Activated gamma-delta T cell treated with anti-CD3 and anti-CD28 coated beads, Interleukin-2, amount 50 U/mL, for 16 hours (primary cell): ENCODE results near the gene GNGT1.

Experiments
- DNase-seq: peaks from one replicate; pipeline ENCODE4 v3.0.0-alpha.2; 2020; ENCODE audit warnings: low read depth

GNGT1 gene

DNA sequence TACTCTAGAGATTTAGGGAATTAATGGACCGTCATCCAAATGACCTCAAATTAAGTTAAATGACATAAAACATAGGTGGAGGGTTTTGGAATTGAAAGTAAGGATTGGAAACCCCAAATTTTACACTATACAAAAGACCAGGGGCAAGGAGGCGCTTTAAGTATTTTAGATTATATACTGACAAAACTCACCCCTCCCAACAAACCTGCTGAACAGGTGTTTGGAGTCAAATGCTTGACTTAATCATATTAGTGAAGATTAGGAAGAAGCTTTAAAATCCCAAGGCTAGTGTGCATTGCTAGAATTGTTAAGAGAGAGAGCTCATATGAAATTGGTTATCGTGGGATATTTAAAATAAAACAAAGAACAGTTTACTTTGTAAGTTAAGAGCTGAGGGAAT, at the start of gene GNGT1:
TSS of gene GNGT1 (plus strand) at position 301 of the 400 bp plus-strand sequence. CDS start 180 bp downstream, outside the sequence.
- DNase-seq: no peak

DNA sequence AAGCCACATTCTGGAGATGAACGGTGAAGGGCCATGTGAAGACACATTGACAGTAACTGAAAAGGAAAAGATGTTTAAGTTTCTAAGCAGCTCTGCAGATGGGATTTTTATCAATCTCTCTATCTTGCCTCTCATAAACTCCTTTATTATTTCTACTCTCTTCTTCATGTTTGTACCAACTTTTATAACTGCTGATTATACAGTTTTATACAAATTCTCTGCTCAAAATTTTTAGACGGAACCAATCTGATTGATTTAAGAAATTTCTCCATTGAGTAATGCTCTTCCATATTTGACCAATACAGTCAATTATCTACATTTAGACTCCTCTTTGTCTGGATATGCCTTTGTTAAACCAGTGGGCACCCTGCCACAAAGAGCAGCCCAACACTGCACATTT, 47.5 kb upstream of the GNGT1 start:
- DNase-seq: no peak

DNA sequence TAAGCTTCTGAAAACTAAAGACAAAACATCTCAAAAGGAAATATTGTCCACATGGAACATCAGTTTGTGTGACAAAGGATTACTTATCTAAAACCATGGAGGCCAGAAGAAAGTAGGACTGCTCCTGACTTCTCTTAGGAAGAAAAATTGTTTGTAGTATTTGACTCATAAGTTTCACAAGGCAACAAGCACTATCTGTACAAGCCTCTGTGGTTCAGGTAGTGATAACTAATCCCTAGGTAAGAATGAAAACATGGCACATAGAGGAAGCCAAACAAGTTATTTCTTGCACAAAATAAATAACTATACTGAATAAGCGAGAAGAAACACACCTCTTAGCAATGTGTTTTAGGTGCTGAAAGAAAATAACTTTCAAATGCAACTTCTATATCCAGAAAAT, 46.1 kb upstream of the GNGT1 start:
- no peak for DNase-seq

DNA sequence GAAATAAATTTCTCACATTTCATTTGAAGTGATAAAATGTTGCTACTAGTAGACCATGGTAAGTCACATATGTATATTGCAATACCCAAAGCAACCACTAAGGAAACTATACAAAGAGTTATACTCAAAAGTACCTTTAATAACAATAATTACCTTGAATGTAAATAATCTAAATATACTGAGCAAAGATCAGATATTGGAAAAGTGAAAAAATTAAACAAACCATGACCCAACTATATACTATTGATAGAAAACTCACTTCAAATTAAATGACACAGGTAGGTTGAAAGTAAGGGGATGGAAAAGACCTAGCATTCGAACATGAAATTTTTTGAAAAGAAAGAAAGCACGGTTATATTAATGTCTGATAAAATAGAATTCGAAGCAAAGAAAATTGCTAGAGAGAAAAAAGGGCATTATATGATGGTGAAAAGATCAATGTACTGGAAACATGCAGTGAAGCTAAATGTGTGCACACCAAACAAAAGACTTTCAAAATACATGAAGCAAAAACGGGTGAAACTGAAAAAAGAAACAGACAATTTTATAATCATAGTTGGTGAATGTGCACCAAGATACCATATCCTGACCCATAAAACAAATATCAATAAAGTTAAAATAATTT, 44.9 kb upstream of the GNGT1 start:
- no peak for DNase-seq

DNA sequence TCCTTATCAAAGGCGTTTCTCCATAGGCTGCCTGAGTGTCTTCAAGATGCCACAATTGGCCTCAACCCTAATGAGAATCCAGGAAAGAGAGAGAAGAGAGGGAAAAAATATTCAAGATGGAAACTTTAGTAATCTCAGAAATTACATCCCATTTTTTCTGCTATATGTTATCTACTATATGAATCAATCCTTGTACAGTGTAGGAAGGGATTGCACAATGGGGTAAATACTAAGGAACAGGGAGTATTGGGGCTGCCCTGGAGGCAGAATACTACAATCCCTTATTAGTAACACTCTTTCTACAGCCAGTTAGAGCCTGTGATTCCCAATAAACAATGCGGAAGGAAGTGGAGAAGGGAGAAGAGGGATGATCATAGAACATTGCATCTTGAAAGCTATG, 43.7 kb upstream of the GNGT1 start:
- no peak for DNase-seq

DNA sequence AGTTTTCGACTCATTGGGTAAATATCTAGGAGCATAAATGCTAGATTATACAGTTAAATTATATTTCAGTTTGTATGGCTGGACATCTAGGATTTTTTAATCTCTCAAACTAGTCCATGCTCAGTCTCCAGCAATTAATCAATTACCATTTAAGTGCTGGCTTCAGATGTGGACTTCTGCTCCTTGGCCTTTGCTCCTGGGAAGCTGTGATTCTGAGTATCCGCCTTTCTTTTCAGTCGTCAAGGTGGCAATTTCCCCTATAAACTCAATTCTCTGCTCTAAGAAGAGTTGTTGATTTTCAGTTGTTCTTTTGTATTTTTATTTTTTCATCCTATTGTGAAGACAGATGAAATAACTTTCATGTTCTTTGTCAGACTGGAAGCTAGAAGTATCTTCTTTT, 39.5 kb upstream of the GNGT1 start:
- no peak for DNase-seq

DNA sequence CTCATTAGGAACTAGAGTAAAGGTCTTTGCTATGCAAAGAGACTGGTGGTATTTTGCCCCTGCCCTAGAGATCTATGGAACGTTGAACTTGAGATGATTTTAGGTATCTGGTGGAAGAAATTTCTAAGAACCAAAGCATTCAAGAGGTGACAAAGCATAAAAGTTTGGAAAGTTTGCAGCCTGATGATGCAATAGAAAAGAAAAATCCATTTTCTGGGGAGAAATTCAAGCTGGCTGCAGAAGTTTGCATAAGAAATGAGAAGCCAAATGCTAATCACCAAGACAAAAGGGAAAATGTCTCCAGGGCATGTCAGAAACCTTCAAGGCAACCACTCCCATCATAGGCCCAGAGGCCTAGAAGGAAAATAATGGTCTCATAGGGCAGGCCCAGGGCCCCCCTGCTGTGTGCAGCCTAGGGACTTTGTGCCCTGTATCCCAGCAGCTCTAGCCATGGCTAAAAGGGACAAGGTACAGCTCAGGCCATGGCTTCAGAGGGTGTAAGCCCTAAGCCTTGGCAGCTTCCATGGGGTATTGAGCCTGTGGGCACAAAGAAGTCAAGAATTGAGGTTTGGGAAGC, 32.3 kb upstream of the GNGT1 start:
- DNase-seq: no peak

DNA sequence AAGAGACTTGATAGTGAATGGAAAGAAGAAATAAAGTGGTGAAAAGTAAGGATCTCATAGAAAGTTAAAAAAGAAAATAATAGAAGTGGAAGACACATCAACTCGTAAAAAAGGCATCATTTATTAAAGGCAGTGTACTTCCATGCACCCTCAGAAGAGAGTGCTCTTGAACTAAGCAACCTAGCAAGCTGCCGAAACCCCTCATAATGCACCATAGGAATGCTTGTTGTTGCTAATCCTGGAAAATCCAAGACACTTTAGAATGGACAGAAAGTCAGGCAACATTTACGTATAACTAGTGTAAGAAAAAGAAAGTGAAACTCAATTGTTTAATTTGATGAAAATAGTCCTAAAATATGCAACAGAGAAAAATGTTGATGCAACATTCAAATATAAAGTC, 28.6 kb upstream of the GNGT1 start:
- DNase-seq: no peak

DNA sequence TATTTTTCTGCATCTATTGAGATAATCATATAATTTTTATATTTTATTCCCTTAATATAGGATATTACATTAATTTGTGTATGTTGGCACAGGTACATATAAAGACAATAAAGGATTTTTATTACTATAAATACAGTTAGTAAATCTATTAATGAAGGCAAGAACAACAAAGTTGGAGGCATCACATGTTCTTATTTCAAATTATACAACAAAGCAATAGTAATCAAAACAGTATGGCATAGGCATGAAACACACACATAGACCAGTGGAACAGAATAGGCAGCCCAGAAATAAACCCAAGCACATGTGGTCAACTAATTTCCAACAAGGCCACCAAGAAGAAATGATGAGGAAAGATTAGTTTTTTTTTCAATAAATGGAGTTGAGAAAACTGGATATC, 27.0 kb upstream of the GNGT1 start:
- no peak for DNase-seq

DNA sequence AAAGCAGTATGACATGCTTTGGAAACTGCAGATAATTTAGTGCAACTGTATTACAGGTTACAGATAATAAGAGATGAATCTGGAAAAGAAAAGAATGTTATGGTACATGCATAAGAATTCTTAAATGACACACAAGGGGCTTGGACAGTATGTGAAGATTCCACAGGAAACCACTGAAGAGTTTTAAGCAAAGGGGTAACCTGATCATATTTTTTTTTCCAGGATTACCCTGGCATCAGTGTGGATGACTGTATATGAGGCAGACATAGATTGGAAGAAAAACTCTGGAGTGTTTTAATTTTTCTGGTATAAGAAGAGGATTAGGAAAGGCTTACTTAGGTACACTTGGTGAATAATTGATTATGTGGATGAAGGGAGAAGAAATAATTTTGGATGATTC, 23.9 kb upstream of the GNGT1 start:
- DNase-seq: no peak

DNA sequence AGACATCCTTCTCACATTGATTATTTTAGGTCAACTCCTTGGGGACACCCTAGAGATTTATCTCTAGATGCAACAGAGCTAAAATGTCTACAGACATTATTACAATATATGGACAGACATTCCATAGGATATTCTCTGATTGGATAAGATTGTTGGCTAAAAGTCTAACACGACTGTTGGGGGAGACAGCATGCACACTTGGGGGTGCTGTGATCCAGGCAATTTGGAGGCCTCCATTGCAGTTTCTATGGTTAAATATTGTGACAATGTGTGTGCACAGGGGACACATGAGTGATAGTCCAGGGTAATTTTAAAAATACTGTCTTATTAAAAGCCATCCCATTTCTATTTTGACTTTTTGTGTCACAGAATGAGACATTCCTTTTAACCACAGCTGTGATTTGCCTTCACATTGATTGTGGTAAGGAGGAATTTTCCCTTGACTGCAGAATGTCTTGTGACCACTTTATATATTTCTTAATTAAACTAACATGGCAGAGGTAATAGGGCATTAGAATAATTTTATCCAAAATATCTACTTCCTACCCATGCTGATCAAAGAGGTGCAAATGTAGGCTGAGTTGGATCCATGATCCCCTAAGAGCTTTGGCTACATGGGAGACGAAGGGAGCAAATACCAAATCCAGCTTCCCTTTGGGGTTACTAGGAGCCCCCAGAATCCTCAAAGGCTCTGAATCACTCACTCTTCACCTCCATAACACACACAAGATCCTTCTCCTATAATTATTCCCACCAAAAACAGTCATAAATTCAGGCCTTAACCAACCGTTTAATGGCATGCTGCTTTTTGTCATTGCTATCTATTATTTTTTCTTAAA, 23.1 kb upstream of the GNGT1 start:
- DNase-seq: no peak

DNA sequence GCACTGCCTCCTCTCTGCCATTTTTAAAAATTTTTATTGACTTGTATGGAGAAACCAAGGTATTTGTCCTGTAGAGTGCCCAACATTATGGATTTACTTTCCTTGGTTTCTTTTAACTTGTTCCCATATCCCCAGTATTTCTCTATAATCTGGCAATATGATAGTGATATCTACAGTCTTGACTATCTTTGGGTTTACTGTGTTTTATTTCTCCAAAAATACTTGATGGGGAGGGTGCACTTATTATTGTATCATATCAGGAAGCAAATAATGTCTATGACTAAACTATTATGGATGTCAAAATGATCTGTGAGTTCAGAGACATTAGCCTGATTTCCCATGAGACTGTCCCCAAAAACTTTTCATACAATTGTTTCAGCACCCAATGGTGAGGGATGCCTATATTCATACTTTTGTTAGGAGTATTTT, 22.4 kb upstream of the GNGT1 start:
- DNase-seq: no peak

DNA sequence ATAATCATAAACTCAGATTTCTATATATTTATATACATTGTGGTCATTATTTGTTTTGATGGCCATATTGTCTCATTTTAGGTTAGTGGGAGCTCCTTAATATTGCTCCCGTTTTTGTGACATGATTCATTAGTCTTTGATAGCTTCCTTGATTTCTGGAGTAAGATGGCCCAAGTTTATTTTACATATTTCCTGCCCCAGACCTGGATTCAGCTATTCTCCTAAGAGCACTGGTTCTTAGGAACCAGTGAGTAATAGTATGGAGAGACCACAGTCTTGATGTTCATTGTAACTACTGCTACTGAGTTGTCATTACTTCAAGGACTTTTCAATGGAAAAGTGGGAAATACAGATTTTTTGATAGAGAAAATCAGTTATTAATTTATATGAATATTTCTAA, 21.8 kb upstream of the GNGT1 start:
- DNase-seq: no peak

DNA sequence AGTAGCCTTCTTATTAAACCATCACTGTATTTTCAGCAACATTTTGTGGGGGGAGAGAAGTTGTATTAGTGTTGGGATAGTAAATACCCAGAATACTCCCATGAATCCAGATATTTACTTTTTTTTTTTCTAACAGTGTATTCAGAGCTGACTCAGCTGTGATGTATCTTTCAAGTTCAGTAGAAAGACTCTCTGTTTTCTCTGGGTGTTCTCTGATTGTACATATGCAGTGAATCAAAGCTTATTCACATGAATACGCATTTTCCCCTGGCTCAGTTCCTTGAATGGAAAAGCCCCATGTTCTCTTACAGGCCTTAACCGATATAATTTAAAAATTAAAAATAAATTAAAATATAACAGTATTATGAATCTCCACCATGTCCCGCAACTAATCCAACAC, 17.1 kb upstream of the GNGT1 start:
- no peak for DNase-seq

DNA sequence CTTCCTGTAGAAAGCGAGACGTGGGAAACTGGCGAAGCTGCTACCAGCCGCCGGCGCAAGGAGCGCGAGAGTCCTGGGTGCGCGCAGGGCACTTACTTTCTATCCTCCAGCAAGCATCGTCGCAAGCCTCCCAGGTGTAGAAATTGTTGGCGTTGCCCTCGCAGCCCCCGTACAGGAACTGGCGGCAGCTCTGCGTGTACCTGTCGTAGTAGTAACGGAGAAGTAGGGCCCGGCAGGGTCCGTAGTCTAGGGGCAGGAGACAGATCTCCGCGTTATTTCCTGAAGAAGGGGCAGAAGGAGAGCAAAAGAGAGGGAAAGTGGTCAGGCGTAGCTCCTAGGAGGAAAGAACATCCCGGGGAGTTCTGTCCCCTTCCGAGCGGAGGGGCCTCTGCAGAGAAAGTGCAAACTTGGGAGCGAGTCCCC, 16.3 kb upstream of the GNGT1 start:
- no peak for DNase-seq

DNA sequence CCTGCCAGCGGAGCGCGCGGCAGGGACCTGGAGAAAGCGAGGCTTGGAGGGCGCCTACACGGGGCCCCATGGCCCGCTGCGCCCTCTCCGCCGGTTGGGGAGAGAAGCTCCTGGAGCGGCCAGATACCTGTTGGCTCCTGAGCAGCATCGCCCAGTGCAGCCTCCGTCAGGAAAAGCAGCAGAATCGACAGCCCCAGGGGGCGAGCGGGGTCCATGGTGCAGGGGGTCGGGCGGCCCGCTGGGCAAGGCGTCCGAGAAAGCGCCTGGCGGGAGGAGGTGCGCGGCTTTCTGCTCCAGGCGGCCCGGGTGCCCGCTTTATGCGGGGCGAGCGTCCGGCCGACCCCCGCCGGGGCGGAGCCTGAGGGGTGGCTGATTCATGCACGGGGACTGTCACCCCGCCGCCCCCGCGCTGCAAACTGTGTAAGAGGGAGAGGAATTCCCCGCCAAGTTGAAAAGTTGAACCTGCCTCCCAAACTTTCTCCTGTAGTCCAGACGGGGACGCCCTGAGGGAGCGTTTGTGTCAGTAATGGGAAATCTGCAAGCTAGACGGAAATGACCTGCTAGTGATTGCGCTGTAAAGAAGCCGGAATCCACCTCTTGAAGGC, 15.8 kb upstream of the GNGT1 start, which contains the start of gene TFPI2:
TSS of gene TFPI2 (minus strand) at position 290 of the 605 bp plus-strand sequence. CDS start at position 215, 75 bp downstream.
- DNase-seq: no peak

DNA sequence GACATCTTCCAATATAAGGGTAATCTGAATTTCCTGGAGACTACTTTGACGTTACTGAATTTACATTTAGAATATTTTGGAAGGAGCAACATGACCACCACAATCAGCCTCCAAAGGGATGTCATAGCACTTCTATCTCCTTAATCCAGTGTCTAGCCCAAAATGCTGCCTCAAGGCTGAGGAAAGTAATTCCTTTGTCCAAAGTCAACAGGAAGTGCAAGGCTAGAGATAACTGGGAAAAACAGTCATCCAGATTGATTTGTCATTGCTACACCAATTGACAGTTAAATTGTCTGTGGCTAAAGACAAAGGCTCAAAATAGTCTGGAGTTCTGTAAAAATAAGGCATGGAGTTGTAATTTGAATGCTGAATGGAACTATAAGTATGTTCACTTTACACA, 11.9 kb upstream of the GNGT1 start:
- no peak for DNase-seq

DNA sequence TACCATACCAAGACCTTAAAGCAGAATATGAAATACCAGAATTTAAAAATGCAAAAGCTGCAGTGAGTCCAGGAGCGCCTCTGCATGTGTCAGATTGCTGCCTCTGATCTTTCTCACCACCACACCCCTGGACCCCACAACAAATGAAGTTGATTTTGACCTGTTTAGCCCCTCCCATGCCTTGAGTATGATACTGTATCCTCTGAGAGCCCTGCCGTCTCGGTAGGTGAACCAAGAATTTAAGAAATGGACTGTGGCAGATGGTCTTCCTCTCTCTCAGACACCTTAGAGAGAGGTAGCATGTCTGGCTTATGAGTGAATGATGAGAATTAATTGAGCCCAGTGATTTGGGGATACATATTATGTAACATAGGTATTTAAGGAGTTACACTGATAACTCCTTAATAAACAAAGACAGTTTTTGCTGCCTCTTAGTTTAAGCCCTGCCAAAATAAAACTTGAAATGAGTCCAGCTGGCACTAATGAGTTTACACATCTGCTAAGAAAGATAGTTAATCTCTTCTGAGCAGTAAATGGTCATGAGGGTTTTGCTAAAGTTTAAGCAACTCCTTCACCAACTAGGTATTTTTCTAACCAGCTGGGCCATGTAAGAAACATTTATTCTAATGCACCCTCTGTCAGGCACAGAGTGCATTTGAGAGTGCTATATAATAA, 11.3 kb upstream of the GNGT1 start:
- no peak for DNase-seq

DNA sequence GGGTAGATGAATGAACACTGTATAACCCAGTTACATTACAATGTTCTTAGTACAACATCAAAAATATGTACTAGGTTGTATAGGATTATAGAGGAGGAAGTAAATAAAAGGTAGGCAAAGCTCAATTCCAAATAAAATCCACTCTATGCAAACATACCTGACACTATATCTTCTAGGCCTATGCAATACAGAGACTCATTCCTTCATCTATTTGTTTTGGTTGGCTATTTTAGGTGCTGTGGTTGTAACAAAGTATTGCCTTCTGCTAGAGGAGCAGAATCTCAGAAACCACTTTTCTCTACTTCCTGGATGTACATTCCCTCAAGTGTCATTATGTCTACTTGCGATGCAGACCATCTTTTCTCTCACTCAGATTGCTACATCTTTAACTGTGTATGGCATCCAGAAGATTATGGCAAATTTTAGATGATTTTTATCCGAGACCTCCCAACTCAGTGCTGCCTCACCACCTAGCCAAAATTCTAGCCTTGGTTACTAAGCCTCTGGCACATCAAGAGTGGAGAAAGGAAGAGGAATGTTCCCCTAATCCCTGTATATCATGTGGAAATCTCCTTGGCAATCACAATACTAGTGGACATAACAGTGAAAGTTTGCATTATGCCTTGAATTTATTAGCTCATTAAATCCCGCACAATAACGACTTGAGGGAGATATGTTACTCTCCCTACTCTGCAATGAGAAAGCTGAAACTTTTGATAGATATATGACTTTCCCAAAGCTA, 10.3 kb upstream of the GNGT1 start:
- no peak for DNase-seq

DNA sequence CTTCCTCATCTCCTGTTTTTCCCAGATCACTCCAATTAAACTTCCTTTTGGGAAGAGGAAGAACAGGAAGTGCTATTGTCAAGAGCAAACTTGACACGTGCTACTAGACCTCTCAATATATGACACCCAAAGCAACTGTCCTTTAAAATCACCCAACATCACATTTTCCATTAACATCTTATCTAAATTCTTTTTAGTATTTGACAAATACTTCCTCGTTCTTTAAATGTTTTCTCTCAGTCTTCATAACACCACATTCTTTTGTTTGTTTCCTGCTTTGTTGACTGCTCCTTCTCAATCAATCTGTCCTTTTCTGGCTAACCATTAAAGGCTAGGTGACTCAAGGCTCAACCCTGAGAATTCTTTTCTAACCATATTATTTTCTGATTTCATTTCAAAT, 8.7 kb upstream of the GNGT1 start:
- DNase-seq: no peak

DNA sequence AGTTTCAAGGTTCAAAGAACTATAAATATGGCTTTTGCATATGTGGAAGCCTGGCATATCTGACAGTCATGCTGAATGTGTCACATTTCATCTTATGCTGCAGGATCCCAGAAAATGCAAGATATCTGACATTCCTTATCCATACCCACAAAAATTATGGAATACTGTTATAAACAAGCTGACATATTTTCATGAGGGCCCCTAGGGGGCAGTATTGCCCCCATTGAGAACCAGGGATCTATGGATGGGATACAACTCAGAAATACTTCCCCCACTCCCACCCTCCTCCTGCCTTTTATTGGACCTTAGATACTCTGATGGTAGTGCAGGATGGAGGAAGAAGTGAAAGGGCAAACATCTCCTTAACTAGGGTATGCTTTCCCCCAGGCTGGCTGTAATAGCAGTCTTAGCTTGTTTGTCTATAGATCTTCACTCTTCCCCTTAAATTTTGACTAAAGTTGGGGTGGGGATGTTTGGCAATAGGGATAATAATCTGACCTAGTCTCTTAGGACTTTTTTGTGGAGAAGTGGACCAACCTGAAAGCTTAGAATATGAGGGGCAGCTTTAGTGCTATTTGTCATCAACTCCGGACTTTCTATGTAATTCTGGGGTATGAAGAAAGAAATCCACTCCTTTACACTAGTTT, 3.5 kb upstream of the GNGT1 start:
- no peak for DNase-seq
